Measurements from ENCODE around the gene RDH5.

GRCh38 chr12:55704824-55705718 is 15.1 kb upstream of the RDH5 start:
- TF ChIP-seq CTCF (IDR thresholded peaks at IDR 0.05), result no peak
- TF ChIP-seq EP300 (IDR thresholded peaks at IDR 0.05), result no peak
- TF ChIP-seq POLR2AphosphoS5 (IDR thresholded peaks at IDR 0.05), result no peak
- no peak for TF ChIP-seq POLR2A (IDR thresholded peaks at IDR 0.05; ENCODE audit: low read depth)
